Measurements from ENCODE around the gene ANKFY1.

The ANKFY1 gene

DNA sequence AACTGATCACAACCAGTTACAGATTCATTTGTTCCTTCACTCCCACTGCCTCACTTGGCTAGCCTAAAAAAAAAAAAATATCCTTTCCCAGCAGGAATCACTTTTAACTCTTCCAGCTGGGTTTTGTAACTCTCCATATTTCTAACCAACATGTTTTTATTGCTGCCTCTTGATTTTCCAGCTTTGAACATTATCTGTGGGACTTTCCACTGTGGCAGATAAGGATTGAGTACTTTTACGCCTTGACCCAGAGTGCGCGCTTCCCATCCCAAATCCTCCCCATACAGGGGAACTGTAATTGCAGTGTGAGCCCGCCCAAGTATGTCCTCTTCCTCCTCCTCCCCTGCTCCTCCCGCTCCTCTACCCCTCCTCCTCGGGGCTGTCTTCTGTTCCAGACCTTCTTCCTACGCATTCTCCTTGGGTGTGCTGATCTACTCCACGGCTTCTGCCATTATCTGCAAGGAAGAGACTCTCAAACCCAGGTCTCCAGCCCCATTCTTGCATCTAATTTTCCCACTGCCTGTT is 77.4 kb downstream of the ANKFY1 start:
- in situ Hi-C loops (cut with HindIII; ENCODE audit: low sequenced_read_pairs): no loop called here

DNA sequence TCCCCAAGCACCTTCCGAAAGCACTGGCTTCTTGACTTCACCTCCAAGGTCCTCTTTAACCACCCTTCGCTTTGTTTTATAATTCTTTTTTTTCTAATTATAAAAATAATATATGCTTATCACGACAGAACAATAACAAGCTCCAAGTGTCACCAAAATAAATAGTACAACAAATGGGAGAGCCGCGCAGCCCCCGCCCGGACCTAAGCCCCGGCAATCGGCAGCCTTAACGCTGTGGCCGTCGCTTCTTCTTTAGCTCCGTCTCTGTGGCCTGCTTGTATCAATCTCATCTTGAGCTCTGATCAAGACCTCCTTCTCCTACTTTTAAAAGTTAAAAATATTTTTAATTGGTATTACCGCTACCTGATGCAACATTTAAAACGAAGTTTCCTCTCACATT is 78.1 kb downstream of the ANKFY1 start:
- in situ Hi-C loops (cut with HindIII; ENCODE audit: low sequenced_read_pairs): no loop called here

- in situ Hi-C loops (cut with HindIII; ENCODE audit: low sequenced_read_pairs): no loop called here
Observed at GRCh38 chr17:4184811-4185210, 79.0 kb downstream of the ANKFY1 start.

DNA sequence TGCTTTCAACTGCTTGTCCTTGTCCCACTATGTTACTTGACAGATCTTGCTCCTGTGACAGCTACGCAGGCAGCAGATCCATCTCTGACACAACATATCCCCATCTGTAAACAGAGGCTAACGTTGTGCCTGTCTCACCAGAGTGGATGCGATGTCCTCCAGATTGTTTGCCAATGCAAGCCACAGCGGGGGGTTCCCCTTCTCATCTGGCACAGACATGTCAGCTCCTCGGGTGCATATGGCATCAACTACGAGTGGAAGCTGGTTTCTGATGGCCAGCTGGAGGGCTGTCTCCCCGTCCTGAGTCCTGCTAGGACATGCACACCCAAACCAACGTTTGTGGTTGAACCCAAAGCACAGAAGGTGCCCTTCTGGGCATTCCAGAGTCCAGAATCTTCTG is 81.7 kb downstream of the ANKFY1 start:
- in situ Hi-C loops (cut with HindIII; ENCODE audit: low sequenced_read_pairs): no loop called here

DNA sequence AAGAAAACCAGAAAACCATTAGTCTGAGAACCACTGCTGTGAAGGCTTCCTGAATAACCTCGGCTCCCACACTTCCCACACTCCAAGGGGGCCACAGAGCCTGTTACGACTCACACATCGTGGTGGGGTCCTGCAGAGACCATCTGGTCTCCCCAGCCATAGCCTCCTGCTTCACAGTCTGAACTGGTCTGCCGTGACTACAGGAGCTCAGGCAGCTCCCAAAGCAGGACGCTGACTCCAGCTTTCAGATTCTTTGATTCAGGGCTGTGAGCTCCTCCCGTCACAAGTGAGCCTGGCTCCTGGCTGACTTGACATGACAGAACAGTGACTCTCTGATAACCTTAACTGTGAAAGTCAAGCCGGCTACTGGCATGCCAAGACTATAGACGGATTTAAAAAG is 83.0 kb downstream of the ANKFY1 start:
- in situ Hi-C loops (cut with HindIII; ENCODE audit: low sequenced_read_pairs): no loop called here

DNA sequence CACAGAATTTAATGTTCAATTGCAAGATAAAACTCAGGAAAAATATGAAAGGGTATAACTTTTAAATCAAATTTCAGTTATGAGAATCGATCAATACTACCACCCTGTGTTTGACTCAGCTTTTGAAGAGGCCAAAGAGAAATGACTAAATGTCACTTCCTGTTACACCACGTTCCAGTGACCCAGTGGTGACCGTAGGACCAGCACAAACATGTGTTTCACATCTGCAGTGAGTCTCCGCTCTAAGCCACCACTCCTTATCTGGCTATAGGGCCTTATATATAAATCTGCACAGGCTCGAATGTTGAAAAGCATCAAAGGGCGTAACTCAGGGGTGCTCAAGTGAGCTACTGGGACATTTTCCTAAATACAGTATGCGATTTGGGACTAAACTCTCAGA is 84.7 kb downstream of the ANKFY1 start:
- in situ Hi-C loops (cut with HindIII; ENCODE audit: low sequenced_read_pairs): no loop called here

DNA sequence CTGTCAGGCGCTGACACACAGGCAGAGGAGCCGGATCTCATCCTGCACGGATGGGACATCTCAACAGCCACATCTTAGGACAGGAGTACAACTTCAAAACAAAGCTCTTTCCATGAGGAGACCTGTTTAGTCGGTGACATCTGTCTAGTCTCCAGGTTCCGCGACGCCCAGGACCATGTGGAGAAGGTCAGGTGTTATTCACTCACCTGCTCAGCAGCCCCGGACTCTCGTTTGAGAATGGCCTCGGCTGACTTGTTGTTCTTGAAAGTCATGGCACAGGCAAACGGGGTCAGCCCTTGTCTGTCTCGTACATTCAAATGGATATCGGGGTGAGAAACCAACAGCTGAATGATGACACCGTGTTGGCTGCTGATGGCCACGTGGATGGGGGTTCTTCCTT is 85.1 kb downstream of the ANKFY1 start:
- in situ Hi-C loops (cut with HindIII; ENCODE audit: low sequenced_read_pairs): no loop called here

GRCh38 chr17:4177806-4178205 is 86.0 kb downstream of the ANKFY1 start:
- in situ Hi-C loops (cut with HindIII; ENCODE audit: low sequenced_read_pairs): no loop called here

DNA sequence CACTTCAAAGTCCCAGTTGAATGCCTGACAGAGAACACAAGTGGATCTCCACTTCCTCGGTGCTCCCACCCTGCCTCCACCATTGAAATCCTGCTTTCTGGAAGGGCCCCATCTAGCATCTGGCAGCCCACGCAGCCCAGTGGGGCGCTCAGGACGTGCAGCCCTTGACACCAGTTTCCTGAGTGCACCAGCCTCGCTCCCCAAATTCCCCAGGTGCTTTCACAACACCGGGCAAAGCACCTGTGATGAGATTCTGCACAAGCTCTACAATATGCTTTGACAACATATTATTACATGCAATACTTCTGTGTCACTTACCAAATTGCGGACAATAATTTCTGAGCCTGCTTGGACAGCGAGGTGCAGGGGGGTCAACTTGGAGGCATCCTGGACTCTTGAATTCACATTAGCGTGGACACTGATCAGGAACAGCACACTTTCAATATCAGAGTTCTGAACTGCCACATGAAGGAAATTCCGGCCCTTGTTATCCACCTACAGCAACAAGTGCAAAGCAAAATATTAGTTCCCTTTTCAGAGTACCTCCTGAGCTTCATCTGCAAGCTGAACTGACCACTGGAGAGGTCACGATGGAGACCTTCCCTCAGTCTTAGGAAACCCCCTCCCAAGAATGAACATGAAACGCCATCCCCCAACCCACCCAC is 86.8 kb downstream of the ANKFY1 start:
- in situ Hi-C loops (cut with HindIII; ENCODE audit: low sequenced_read_pairs): no loop called here

DNA sequence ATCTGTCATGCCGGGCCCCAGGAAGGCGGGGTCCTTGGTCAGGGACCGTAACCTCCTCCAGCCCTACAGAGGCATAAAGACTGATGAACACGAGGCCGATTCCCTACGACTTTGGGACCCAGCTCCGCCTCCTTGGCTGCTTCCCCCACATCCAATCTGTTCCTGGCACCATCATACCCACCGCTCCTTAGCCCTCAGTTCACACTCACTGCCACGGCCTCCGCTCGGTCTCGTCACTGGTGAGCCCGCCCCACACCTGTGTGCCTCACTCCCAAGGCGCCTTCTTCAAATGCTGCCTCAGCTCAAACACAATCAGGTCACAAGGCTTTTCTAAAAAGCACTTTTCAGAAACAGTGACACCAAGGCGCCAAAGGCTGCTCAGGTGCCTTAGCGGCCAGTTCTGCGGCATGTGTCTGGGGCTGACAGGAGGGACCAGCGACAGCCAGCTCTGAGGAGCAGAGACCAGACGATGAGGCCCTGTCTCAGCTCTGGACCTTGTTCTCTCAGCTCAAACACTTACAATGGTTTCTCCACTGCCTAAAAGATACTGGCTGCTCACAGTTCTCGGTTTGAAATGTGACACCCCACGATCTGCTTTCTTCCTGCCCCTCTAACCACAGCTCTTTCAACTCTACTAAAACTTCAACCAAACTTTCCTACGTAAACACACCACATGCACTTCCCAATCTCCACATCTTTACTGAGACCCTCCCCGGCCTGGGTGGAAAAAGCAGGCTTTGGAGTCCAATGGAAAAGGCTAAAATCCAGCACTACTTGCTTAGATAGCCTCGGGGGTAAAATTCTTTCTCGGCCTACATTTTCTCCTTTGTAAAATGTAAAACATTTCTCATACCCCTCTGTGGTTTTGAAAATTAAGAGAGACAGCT is 87.6 kb downstream of the ANKFY1 start:
- in situ Hi-C loops (cut with HindIII; ENCODE audit: low sequenced_read_pairs): no loop called here

DNA sequence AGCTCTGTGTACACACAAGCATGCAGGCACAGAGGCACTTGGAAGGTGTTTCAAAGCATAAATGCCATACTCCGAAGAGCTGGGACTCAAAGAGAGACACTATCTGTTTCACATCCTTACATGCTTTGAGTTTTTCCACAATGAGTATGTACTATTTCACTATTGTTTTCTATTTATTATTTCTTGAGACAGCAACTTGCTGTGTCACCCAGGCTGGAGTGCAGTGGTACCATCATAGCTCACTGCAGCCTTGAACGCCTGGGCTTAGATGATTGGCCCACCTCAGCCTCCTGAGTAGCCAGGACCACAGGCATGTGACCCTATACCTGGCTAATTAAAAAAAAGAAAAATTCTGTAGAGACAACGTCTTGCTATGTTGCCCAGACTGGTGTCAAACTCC is 89.2 kb downstream of the ANKFY1 start:
- in situ Hi-C loops (cut with HindIII; ENCODE audit: low sequenced_read_pairs): no loop called here

DNA sequence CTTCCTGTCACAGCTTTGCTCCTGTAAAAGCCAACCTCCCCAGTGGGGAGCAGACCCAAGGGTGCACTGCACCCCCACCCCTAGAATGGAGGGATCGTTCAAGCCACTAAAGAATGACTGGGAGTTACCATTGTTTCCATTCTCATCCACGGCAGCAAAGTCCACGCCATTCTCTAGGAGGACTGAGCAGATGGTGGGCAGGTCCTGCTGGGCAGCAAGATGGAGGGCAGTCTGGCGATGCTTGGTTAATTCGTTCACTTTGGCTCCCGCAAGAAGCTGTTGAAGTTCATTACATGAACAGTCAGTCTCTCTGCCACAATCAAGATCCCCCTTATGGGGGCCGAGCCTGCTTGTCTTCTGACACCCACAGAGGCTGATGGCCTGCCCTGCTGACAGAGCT is 90.0 kb downstream of the ANKFY1 start:
- in situ Hi-C loops (cut with HindIII; ENCODE audit: low sequenced_read_pairs): no loop called here

GRCh38 chr17:4172356-4172755 is 91.4 kb downstream of the ANKFY1 start:
- in situ Hi-C loops (cut with HindIII; ENCODE audit: low sequenced_read_pairs): no loop called here

DNA sequence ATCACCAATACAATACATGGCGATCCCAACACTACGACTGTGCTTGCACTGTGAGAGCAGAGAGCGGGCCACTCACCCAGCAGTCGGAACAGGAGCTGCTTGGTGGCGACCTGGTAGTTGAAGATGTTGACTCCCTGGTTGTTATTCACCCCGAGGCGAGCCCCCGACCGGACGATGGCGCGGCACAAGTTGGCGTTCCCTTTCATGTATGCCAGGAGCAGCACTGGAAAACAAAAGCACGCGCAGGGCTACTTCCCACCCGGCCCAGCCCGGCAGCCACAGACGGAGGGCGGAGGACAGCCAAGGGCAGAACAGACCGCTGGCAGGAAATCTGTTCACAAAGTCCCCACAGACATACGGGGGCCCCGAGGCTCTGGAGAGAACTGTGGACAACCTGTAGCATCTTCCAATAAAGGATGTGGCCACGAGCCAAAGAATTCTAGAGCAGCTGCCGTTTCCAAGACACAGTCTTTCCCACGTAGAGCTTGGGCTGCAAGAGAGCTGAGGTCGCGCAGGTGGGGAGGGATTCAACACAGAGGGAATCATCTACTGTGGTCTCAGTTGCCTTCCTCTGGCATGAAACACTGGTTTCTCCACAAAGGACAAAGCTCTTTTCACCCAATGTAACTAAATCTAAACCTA is 93.0 kb downstream of the ANKFY1 start:
- in situ Hi-C loops (cut with HindIII; ENCODE audit: low sequenced_read_pairs): no loop called here

DNA sequence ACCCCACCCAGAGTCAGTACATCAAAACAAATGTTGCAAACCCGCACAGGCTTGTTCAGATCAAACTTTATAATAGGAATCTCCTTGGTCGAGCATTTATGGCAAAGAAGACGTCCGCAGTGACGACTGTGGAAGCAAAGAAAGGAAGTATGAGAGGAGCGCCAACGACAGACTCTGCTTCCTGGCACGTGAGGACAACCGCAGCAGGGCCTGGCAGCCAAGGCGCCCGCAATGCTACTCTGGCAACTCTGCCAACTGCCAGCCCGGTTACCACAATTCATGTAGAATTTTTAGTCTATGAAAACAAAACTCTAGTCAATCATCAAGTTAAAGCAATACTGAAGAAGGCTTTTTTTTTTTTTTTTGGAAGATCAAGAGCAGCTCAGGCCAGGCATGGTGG is 96.0 kb downstream of the ANKFY1 start:
- in situ Hi-C loops (cut with HindIII; ENCODE audit: low sequenced_read_pairs): no loop called here

- in situ Hi-C loops (cut with HindIII; ENCODE audit: low sequenced_read_pairs): no loop called here
Observed at GRCh38 chr17:4166419-4166818, 97.4 kb downstream of the ANKFY1 start.

- in situ Hi-C loops (cut with HindIII; ENCODE audit: low sequenced_read_pairs): no loop called here
Observed at GRCh38 chr17:4165301-4166010, 98.3 kb downstream of the ANKFY1 start.

DNA sequence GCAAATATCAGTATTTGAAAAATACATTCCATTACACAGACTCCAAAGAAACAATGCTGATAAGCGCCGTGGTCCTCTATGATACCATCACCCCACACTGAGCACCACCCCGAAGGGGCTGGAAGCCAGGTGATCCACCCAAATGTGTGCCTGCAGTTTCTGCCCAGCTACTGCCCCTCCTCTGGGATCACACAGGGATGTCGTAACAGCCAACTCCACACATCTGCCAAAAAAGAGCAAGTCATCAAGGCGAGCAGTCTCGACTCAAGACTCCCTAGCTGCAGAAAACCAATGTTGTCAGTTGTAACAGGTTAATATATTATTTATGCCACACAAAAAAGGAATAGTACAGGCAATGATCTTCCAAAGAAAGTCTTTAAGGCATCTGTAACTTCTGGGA is 99.8 kb downstream of the ANKFY1 start:
- in situ Hi-C loops (cut with HindIII; ENCODE audit: low sequenced_read_pairs): no loop called here

GRCh38 chr17:4162775-4163466 is 100.9 kb downstream of the ANKFY1 start:
- in situ Hi-C loops (cut with HindIII; ENCODE audit: low sequenced_read_pairs): no loop called here

DNA sequence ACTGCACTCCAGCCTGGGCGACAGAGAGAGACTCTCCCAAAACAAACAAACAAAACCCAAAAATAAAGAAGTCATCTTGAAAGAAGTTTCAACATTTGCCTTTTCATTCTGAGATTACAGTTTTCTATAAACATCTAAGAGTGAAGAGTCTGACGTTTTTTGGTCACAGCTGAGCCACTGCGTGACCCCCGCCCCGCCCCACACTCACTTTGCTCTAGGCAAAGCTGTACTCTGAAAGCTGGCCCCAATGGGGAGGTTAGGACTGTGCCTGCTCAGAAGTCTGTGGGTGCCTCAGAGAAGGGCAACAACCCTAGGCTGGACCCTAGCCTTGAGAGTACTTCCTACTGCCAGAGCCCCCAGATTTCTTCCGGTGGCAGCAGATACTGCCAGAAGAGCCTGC is 101.5 kb downstream of the ANKFY1 start:
- in situ Hi-C loops (cut with HindIII; ENCODE audit: low sequenced_read_pairs): no loop called here

- in situ Hi-C loops (cut with HindIII; ENCODE audit: low sequenced_read_pairs): no loop called here
Observed at GRCh38 chr17:4161967-4162305, 101.8 kb downstream of the ANKFY1 start.

Data from endothelial cell of hepatic sinusoid (primary cell).